T-cell (primary cell): ENCODE measurements around the gene RYR1. TPM values are rescaled to one million over a fixed set of nuclear protein-coding genes. Genes with fewer than 3 reads are reported as not detected.

ENCODE experiments used
- ATAC-seq, 4 experiments: fragments of 200-7000 bp in 3 of 4; fragments of 150-1000 bp in 1 of 4; cut with Tn5 transposase; replicated peaks in 1 of 4; 1 replicate in 3 of 4; 2 replicates in 1 of 4; pipeline ENCODE4 v1.10.0; 2021; ENCODE audit warnings: moderate library complexity in 3 of 4, mild to moderate bottlenecking in 2 of 4, moderate number of reproducible peaks in 1 of 4
- CTCF ChIA-PET, 2 donors: fragments of 300-600 bp; sonication (Branson Sonifier 250); formaldehyde crosslinking; loops; one replicate each; lab custom pipeline; 2022; ENCODE audit warnings: antibody characterized with exemption in 2 of 2; lab: Charles Lee
- POLR2A ChIA-PET, 2 donors: fragments of 300-600 bp; sonication (Branson Sonifier 250); formaldehyde crosslinking; loops; one replicate each; lab custom pipeline; 2022; ENCODE audit warnings: antibody characterized with exemption in 2 of 2; lab: Charles Lee
- DNase-seq, 35 experiments: peaks; one replicate each; pipeline versions ENCODE4 v3.0.0 to v3.0.0-alpha.2; 2013 to 2023
- H3K27ac ChIP-seq: one replicate; pipeline ENCODE4 v1.5.1; 2013; ENCODE audit warnings: low read length
- H3K27me3 ChIP-seq, 2 experiments: replicated peaks in 1 of 2; 1 replicate in 1 of 2; 2 replicates in 1 of 2; pipeline versions ENCODE4 v1.6.1 to v1.7.0; 2013; ENCODE audit warnings: low read length in 1 of 2, mixed read lengths in 1 of 2; ENCODE audit not compliant: control insufficient read depth in 2 of 2, insufficient read depth in 2 of 2; ENCODE audit errors: extremely low read depth in 1 of 2
- H3K36me3 ChIP-seq, 2 donors: 1 replicate in 1 of 2; 2 replicates in 1 of 2; pipeline versions ENCODE4 v1.6.1 to v1.7.0; 2013; ENCODE audit warnings: low read length in 1 of 2; ENCODE audit not compliant: control insufficient read depth in 2 of 2, insufficient read depth in 1 of 2; ENCODE audit errors: extremely low read depth in 1 of 2
- H3K4me1 ChIP-seq, 2 experiments: 1 replicate in 1 of 2; 2 replicates in 1 of 2; pipeline versions ENCODE4 v1.6.1 to v1.7.0; 2013; ENCODE audit warnings: low read length in 2 of 2, mixed read lengths in 1 of 2; ENCODE audit not compliant: insufficient read depth in 2 of 2, control insufficient read depth in 1 of 2; ENCODE audit errors: extremely low read depth in 1 of 2
- H3K4me3 ChIP-seq, 2 donors: 1 replicate in 1 of 2; 2 replicates in 1 of 2; pipeline versions ENCODE4 v1.5.1 to v1.7.0; 2013; ENCODE audit warnings: mild to moderate bottlenecking in 2 of 2, low read length in 1 of 2, moderate library complexity in 1 of 2; ENCODE audit not compliant: control insufficient read depth in 1 of 2; ENCODE audit errors: extremely low read depth in 1 of 2
- H3K9me3 ChIP-seq: 2 replicates; pipeline ENCODE4 v1.7.0; 2013
- H3K27ac Mint-ChIP-seq, 2 donors: one replicate each; pipeline ENCODE4 v1.8.0; 2020 to 2021; ENCODE audit warnings: mild to moderate bottlenecking in 2 of 2, mixed read lengths in 2 of 2
- H3K27me3 Mint-ChIP-seq, 2 donors: one replicate each; pipeline ENCODE4 v1.8.0; 2021 to 2022; ENCODE audit warnings: mixed read lengths in 2 of 2
- H3K36me3 Mint-ChIP-seq: one replicate; pipeline ENCODE4 v1.8.0; 2021; ENCODE audit warnings: mixed read lengths
- H3K4me1 Mint-ChIP-seq, 3 donors: one replicate each; pipeline ENCODE4 v1.8.0; 2020 to 2022; ENCODE audit warnings: mixed read lengths in 3 of 3, mild to moderate bottlenecking in 1 of 3
- H3K4me3 Mint-ChIP-seq, 3 donors: one replicate each; pipeline ENCODE4 v1.8.0; 2020 to 2022; ENCODE audit warnings: mild to moderate bottlenecking in 3 of 3, mixed read lengths in 3 of 3, moderate library complexity in 3 of 3
- H3K9me3 Mint-ChIP-seq, 3 donors: one replicate each; pipeline ENCODE4 v1.8.0; 2020 to 2022; ENCODE audit warnings: mixed read lengths in 3 of 3
- whole genome bisulfite sequencing: methylation state at CpG from one replicate; pipeline ENCODE4 v1.1.5; 2013; ENCODE audit warnings: missing lambda C conversion rate; ENCODE audit not compliant: insufficient coverage; 5-methylcytosine and 5-hydroxymethylcytosine counted together
- total RNA-seq, 35 experiments: library from RNA in 6 of 35; stranded (reverse) in 6 of 35; fragments of 120-200 nt in 1 of 35; gene quantifications; one replicate each; pipeline versions ENCODE4 v1.2.1 to v1.2.4 and lab custom pipeline; 2013 to 2026

RYR1 gene
- total RNA-seq, 5 donors from 2014 or later (not counting 1 experiment from before 2014, with no cell fraction given), result 1.1 to 3.8 (median 2.9) TPM

GRCh38 chr19:38519168-38519567, 85.7 kb downstream of the RYR1 start:
- H3K27ac Mint-ChIP-seq, result peak overlapping the region in 1 of 2 donors; percentile 28
- no peaks in the 10 kb centered on the region for H3K36me3 Mint-ChIP-seq
- no peaks in the 10 kb centered on the region for H3K27me3 Mint-ChIP-seq
- CTCF ChIA-PET, result no interaction called here
- Histone ChIP-seq H3K36me3 (no peaks in the 10 kb centered on the region), H3K27me3 (peaks cover 0 to 2% of the 10 kb centered on the region in 2 experiments), H3K27ac (no peak overlapping the region), H3K4me3 (no peak overlapping the region), H3K9me3 (no peaks in the 10 kb centered on the region), H3K4me1 (peaks cover 0 to 14% of the 10 kb centered on the region in 2 experiments)
- POLR2A ChIA-PET, result no interaction called here
- no peak for ATAC-seq
- no peaks in the 10 kb centered on the region for H3K9me3 Mint-ChIP-seq
- peaks cover 6 to 10% (median 8%) of the 10 kb centered on the region in 3 donors for H3K4me1 Mint-ChIP-seq
- peak overlapping the region in 1 of 3 donors; percentile 17 for H3K4me3 Mint-ChIP-seq
- 96% methylated on average over 23 of the region's 26 CpGs for WGBS
- DNase-seq, result no peak

GRCh38 chr19:38519988-38520387, 86.5 kb downstream of the RYR1 start:
- ChIA-PET CTCF (interaction anchor here in 1 of 2 donors (0.6 to 1.0 kb wide), 2 partner anchors 50 to 115 kb away, joined by 3 read pairs; no protein-coding TSS in a partner anchor), POLR2A (interaction anchor here in 1 of 2 donors (0.7 kb wide), 1 partner anchor 9 kb away, joined by 8 read pairs; no protein-coding TSS in a partner anchor)
- H3K36me3 ChIP-seq, result no peaks in the 10 kb centered on the region
- peaks cover 0 to 10% of the 10 kb centered on the region in 2 experiments for H3K4me1 ChIP-seq
- no peaks in the 10 kb centered on the region for H3K9me3 ChIP-seq
- H3K36me3 Mint-ChIP-seq, result no peaks in the 10 kb centered on the region
- H3K27me3 ChIP-seq, result peaks cover 0 to 4% of the 10 kb centered on the region in 2 experiments
- no peak overlapping the region for H3K4me3 ChIP-seq
- peaks cover 3 to 5% (median 4%) of the 10 kb centered on the region in 3 donors for H3K4me1 Mint-ChIP-seq
- H3K27ac ChIP-seq, result no peak overlapping the region
- no peak for ATAC-seq
- WGBS, result 92% methylated on average over 2 of the region's 6 CpGs
- H3K27ac Mint-ChIP-seq, result no peak overlapping the region
- H3K4me3 Mint-ChIP-seq, result no peak overlapping the region
- DNase-seq, result no peak
- no peaks in the 10 kb centered on the region for H3K27me3 Mint-ChIP-seq
- no peaks in the 10 kb centered on the region for H3K9me3 Mint-ChIP-seq

GRCh38 chr19:38522915-38523314, 89.4 kb downstream of the RYR1 start:
- no peaks in the 10 kb centered on the region for H3K9me3 ChIP-seq
- POLR2A ChIA-PET, result no interaction called here
- Mint-ChIP-seq H3K4me3 (no peak overlapping the region), H3K27me3 (no peaks in the 10 kb centered on the region), H3K27ac (no peak overlapping the region), H3K36me3 (no peaks in the 10 kb centered on the region), H3K9me3 (no peaks in the 10 kb centered on the region), H3K4me1 (peaks cover 0 to 6% (median under 1%) of the 10 kb centered on the region in 3 donors)
- no peak overlapping the region for H3K4me3 ChIP-seq
- DNase-seq, result no peak
- ATAC-seq, result no peak
- peaks cover 0 to 6% of the 10 kb centered on the region in 2 experiments for H3K4me1 ChIP-seq
- no peaks in the 10 kb centered on the region for H3K36me3 ChIP-seq
- H3K27ac ChIP-seq, result no peak overlapping the region
- CTCF ChIA-PET, result no interaction called here
- WGBS, result 90% methylated on average over 14 of the region's 15 CpGs
- peaks cover 0 to 16% of the 10 kb centered on the region in 2 experiments for H3K27me3 ChIP-seq

- Histone ChIP-seq H3K4me3 (no peak overlapping the region), H3K27ac (no peak overlapping the region), H3K36me3 (no peaks in the 10 kb centered on the region), H3K9me3 (no peaks in the 10 kb centered on the region), H3K27me3 (peaks cover 0 to 20% of the 10 kb centered on the region in 2 experiments), H3K4me1 (peaks cover 0 to 7% of the 10 kb centered on the region in 2 experiments)
- Mint-ChIP-seq H3K27me3 (no peaks in the 10 kb centered on the region), H3K36me3 (no peaks in the 10 kb centered on the region), H3K9me3 (no peaks in the 10 kb centered on the region), H3K4me1 (peaks cover 0 to 6% (median 2%) of the 10 kb centered on the region in 3 donors), H3K27ac (no peak overlapping the region), H3K4me3 (no peak overlapping the region)
- POLR2A ChIA-PET, result no interaction called here
- CTCF ChIA-PET, result no interaction called here
- no peak for ATAC-seq
- DNase-seq, result no peak
- 57% methylated on average over 1 of the region's 3 CpGs for WGBS
Observed at GRCh38 chr19:38523319-38523718, 89.8 kb downstream of the RYR1 start.

- Mint-ChIP-seq H3K27ac (no peak overlapping the region), H3K9me3 (no peaks in the 10 kb centered on the region), H3K27me3 (no peaks in the 10 kb centered on the region), H3K4me3 (no peak overlapping the region), H3K36me3 (no peaks in the 10 kb centered on the region), H3K4me1 (peaks cover 0 to 6% (median 2%) of the 10 kb centered on the region in 3 donors)
- Histone ChIP-seq H3K36me3 (no peaks in the 10 kb centered on the region), H3K27ac (no peak overlapping the region), H3K4me3 (no peak overlapping the region), H3K4me1 (peaks cover 0 to 7% of the 10 kb centered on the region in 2 experiments), H3K27me3 (peaks cover 0 to 24% of the 10 kb centered on the region in 2 experiments), H3K9me3 (no peaks in the 10 kb centered on the region)
- DNase-seq (no peak), ATAC-seq (no peak)
- CTCF ChIA-PET, result no interaction called here
- POLR2A ChIA-PET, result no interaction called here
- WGBS, result 90% methylated on average over 8 of the region's 9 CpGs
Observed at GRCh38 chr19:38524369-38524768, 90.9 kb downstream of the RYR1 start.

- Mint-ChIP-seq H3K27me3 (no peaks in the 10 kb centered on the region), H3K27ac (no peak overlapping the region), H3K4me1 (peaks cover 0 to 6% (median 2%) of the 10 kb centered on the region in 3 donors), H3K36me3 (no peaks in the 10 kb centered on the region), H3K4me3 (no peak overlapping the region), H3K9me3 (no peaks in the 10 kb centered on the region)
- no peak for DNase-seq
- 95% methylated on average over 22 of the region's 22 CpGs for WGBS
- no peaks in the 10 kb centered on the region for H3K36me3 ChIP-seq
- peaks cover 0 to 24% of the 10 kb centered on the region in 2 experiments for H3K27me3 ChIP-seq
- ATAC-seq, result no peak
- POLR2A ChIA-PET, result no interaction called here
- H3K4me3 ChIP-seq, result no peak overlapping the region
- H3K4me1 ChIP-seq, result peaks cover 0 to 7% of the 10 kb centered on the region in 2 experiments
- no peaks in the 10 kb centered on the region for H3K9me3 ChIP-seq
- CTCF ChIA-PET, result no interaction called here
- H3K27ac ChIP-seq, result no peak overlapping the region
Observed at GRCh38 chr19:38524994-38525634, 91.6 kb downstream of the RYR1 start.
